Esophagus squamous epithelium (tissue), 5 donors: ENCODE results near the gene SLC27A6. TPM values are rescaled to one million over a fixed set of nuclear protein-coding genes. Genes with fewer than 3 reads are reported as not detected.

Experiments used
- DNase-seq: peaks from one replicate; lab custom pipeline; 2025; lab: John Stamatoyannopoulos, UW
- H3K27ac ChIP-seq, 4 donors: fragments of 200-600 bp; sonication (generic); one replicate each; pipeline ENCODE4 v1.5.1; 2016 to 2019; ENCODE audit warnings: mild to moderate bottlenecking in 1 of 4
- H3K27me3 ChIP-seq, 4 donors: fragments of 200-600 bp; sonication (generic); 1 replicate in 3 of 4; 2 replicates in 1 of 4; pipeline versions ENCODE4 v1.5.1 to v1.6.0; 2017 to 2021; ENCODE audit warnings: antibody characterized with exemption in 1 of 4
- H3K36me3 ChIP-seq, 3 donors: fragments of 200-600 bp; sonication (generic); one replicate each; pipeline ENCODE4 v1.5.1; 2016 to 2019
- H3K4me1 ChIP-seq, 3 donors: fragments of 200-600 bp; sonication (generic); one replicate each; pipeline ENCODE4 v1.5.1; 2017 to 2019
- H3K4me3 ChIP-seq, 4 donors: fragments of 200-600 bp; sonication (generic); 1 replicate in 3 of 4; 2 replicates in 1 of 4; pipeline ENCODE4 v1.5.1; 2016 to 2019; ENCODE audit warnings: mild to moderate bottlenecking in 2 of 4, moderate library complexity in 1 of 4
- H3K9me3 ChIP-seq, 3 donors: fragments of 200-600 bp; sonication (generic); one replicate each; pipeline ENCODE4 v1.5.1; 2016 to 2019
- CTCF ChIP-seq, 6 experiments: fragments of 450-650 bp in 4 of 6; fragments of 200-600 bp in 2 of 6; sonication (generic) in 2 of 6; IDR thresholded peaks; one replicate each; pipeline ENCODE4 v1.5.1; 2016 to 2019; ENCODE audit warnings: antibody characterized with exemption in 6 of 6, mild to moderate bottlenecking in 4 of 6, moderate library complexity in 4 of 6
- POLR2A ChIP-seq, 4 donors: fragments of 450-650 bp; IDR thresholded peaks; one replicate each; pipeline ENCODE4 v1.6.1; 2017; ENCODE audit warnings: antibody characterized with exemption in 4 of 4, mild to moderate bottlenecking in 4 of 4, moderate library complexity in 3 of 4
- WGBS, 2 donors: methylation state at CpG; one replicate each; pipeline ENCODE4 v1.1.5; 2018; 5-methylcytosine and 5-hydroxymethylcytosine counted together
- intact Hi-C: fragments of 100-400 bp; cut with DNase I; formaldehyde crosslinking; loops from one replicate; pipeline ENCODE4 v1.15.0; 2022
- total RNA-seq, 4 donors: library from RNA; depleted of rRNA; stranded (reverse); fragments of >200 nt; gene quantifications; one replicate each; pipeline ENCODE4 v1.1.0, GENCODE V29; 2016
- donor health status: DM: yes; HTN: yes; CAD: no.

The SLC27A6 gene
- total RNA-seq, 4 donors from 2014 or later: 1.3 to 8.0 (median 4.7) TPM

DNA sequence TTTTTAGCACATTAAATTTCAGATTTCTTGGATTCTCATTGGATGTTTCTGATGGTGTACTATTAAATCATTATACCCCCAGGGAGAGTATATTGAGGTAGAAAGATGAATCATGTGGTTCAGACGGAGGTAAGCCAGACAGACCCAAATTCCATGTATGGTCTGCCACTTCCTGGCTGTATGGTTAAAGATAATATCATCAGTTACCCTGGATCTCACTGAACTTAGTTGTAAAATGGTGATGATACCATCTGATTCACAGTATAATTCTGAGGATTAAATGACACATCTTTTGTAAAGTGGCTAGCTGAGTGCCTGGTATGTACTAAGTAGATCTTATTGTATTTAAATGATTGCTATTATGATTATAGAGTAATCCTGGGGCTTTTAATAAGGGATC lies 9.3 kb downstream of the SLC27A6 start:
- no peaks in the 10 kb centered on the region for H3K27me3 ChIP-seq
- H3K27ac ChIP-seq: no peak overlapping the region
- intact Hi-C loops: no loop called here
- DNase-seq: no peak
- TF ChIP-seq CTCF (IDR thresholded peaks at IDR 0.05) (no peak), POLR2A (IDR thresholded peaks at IDR 0.05) (no peak)
- 18 to 38% methylated on average over 1 of the region's 1 CpG for WGBS, 2 donors
- H3K4me1 ChIP-seq: no peaks in the 10 kb centered on the region
- no peaks in the 10 kb centered on the region for H3K9me3 ChIP-seq
- no peaks in the 10 kb centered on the region for H3K36me3 ChIP-seq
- no peak overlapping the region for H3K4me3 ChIP-seq

DNA sequence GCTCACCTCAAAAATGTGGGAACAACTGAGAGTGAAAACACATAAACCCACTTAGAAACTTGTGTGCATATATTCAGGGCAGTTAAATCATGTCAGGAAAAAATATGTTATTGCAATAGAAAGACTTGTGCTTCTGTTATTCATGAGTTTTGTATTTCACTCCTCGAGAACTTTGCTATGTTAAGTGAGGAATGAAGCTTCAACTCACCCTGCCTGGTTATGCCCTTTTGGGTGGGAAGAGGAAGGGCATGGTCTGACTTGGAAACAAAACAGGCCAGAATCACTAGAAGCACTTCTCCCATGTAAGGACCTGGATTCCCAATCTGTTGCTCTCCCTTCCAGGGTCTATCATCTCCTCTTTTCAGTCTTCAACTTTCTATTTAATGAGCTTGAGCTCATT lies 14.5 kb downstream of the SLC27A6 start:
- intact Hi-C loops: no loop called here
- Histone ChIP-seq H3K9me3 (no peaks in the 10 kb centered on the region), H3K27me3 (no peaks in the 10 kb centered on the region), H3K36me3 (no peaks in the 10 kb centered on the region), H3K4me1 (peaks cover 0 to 19% (median 0%) of the 10 kb centered on the region in 3 donors), H3K4me3 (no peak overlapping the region), H3K27ac (no peak overlapping the region)
- no peak for TF ChIP-seq POLR2A (IDR thresholded peaks at IDR 0.05)
- TF ChIP-seq CTCF (IDR thresholded peaks at IDR 0.05): no peak
- 70 to 78% methylated on average over 1 of the region's 1 CpG for WGBS, 2 donors
- no peak for DNase-seq

- Histone ChIP-seq H3K4me3 (no peak overlapping the region), H3K27me3 (no peaks in the 10 kb centered on the region), H3K4me1 (peaks cover 0 to 19% (median 0%) of the 10 kb centered on the region in 3 donors), H3K9me3 (no peaks in the 10 kb centered on the region), H3K27ac (no peak overlapping the region), H3K36me3 (no peaks in the 10 kb centered on the region)
- TF ChIP-seq CTCF (IDR thresholded peaks at IDR 0.05) (no peak), POLR2A (IDR thresholded peaks at IDR 0.05) (no peak)
- no peak for DNase-seq
- intact Hi-C loops: no loop called here
- 61 to 93% methylated on average over 3 of the region's 3 CpGs for WGBS, 2 donors
These were observed 15.6 kb downstream of the SLC27A6 start for GRCh38 chr5:128980917-128981316.

GRCh38 chr5:128984480-128984879 lies 19.2 kb downstream of the SLC27A6 start:
- no peaks in the 10 kb centered on the region for H3K9me3 ChIP-seq
- DNase-seq: no peak
- H3K27me3 ChIP-seq: no peaks in the 10 kb centered on the region
- peaks cover 0 to 19% (median 0%) of the 10 kb centered on the region in 3 donors for H3K4me1 ChIP-seq
- intact Hi-C loops: no loop called here
- no peak overlapping the region for H3K4me3 ChIP-seq
- H3K36me3 ChIP-seq: no peaks in the 10 kb centered on the region
- no peak for TF ChIP-seq CTCF (IDR thresholded peaks at IDR 0.05)
- no peak for TF ChIP-seq POLR2A (IDR thresholded peaks at IDR 0.05)
- no peak overlapping the region for H3K27ac ChIP-seq
- 50 to 71% methylated on average over 1 of the region's 1 CpG for WGBS, 2 donors

- Histone ChIP-seq H3K36me3 (no peaks in the 10 kb centered on the region), H3K27ac (no peak overlapping the region), H3K9me3 (no peaks in the 10 kb centered on the region), H3K4me3 (no peak overlapping the region), H3K4me1 (no peaks in the 10 kb centered on the region), H3K27me3 (no peaks in the 10 kb centered on the region)
- DNase-seq: no peak
- TF ChIP-seq CTCF (IDR thresholded peaks at IDR 0.05) (no peak), POLR2A (IDR thresholded peaks at IDR 0.05) (no peak)
- intact Hi-C loops: no loop called here
- WGBS, 2 donors: 56 to 71% methylated on average over 1 of the region's 1 CpG
These were observed 23.2 kb downstream of the SLC27A6 start for GRCh38 chr5:128988476-128988875.
